ENCODE measurements around the gene TRA2B.

Gene TRA2B

DNA sequence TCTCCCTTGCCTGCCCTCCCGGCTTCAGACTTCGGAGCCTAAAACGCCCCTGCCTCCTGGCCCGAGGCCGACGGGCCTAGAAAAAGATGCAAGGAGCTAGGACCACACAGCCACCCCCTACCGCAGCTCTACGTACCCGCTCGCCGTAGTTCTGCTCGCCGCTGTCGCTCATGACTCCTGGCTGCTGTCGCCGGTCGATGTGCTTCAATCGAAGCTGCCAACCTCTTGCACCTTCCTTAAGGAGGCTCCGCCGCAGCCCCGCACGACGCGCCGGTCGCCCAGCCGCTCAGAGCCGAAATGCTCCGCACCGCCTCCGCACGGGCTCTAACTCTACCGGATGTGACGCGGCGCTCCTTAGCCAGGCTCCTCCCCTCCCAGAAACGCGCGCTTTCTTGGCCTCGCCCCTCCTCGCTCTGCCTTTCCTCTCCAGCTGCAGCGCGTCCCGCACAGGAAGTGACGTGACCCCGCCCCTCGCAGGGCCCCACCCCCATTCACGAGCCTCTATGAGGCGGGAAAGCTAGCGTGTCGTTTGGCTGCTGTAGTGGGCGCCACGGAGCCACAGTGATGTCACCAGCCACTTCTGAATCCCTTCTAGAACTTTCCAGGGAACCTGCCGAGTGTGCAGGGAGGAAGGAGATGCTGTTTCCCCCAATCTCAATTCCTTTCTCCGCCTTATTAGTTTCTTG, at the start of gene TRA2B:
TSS of gene TRA2B (minus strand) at position 326 of the 686 bp plus-strand sequence. CDS start at position 172, 154 bp downstream.
- peak; percentile 98 to 99 (median 99) for DNase-seq

DNA sequence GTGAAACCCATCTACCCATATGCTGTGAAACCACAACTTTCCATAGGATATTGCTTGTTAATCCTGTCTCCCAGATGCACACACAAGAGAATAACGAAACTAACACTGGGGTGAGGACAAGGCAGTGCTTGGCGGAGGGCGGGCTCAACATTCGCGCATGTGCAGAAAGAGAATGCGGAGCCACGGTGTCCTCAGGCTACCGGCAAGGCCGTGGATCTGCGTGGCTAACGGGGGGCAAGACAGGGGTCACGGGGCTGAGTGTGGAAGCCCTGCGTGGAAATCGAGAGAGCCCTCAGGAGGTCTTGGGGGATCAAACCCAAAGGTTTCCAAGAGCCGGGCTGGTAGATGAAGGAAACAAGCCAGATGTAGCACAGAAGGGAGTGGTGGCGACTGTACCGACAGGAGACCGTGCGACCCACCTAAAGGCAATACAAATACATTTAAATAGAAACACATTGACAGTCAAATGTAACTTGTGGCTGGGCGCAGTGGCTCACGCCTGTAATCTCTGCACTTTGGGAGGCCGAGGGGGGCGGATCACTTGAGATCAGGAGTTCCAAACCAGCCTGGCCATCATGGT, 48.5 kb upstream of the TRA2B start:
- no peak for DNase-seq

DNA sequence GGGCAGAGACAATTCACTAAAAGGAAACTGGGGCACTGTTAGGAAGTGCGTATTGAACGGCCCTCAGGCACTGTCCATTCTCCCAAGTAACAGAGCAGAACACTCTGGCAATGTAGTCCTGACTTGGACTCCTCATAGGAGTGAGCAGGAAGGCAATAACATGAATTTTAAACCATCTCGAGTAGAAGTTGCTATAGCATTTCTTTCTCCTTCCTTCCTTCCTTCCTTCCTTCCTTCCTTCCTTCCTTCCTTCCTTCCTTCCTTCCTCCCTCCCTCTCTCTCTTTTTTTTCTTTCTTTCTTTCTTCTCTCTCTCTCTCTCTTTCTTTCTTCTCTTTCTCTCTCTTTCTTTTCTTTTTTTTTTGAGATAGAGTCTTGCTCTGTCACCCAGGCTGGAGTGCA, 46.4 kb upstream of the TRA2B start:
- no peak for DNase-seq

DNA sequence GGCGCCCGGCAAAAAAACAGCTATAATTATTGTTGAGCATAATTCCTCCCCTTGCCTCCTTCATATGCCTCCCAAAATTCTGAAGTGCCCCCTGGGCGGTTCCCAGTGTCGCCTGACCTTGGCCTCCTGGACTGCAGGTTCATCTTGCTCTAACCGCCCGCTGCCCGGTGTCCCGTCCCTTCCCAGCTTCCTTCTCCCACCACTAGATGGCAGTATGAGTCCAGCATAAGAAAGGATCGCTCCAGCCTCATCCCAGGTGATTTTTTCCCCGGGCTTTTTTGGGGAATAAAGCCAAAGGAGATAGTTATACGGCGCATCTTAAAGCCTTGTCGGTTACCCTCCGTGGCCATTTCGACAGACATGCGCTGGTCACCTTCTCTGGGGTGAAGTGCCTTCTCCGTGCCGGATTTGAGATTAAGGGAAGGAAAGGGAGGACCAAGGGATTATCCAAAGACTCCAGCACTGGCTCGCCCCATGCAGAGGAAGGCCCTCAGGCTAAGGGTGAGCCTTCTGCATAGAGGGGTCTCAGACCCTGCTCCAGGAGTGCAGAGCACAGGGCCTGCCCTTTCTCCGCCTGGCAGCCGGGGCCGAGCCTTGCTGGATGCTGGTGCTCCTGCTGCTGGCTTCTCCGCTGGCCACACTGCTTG, 45.8 kb upstream of the TRA2B start:
- peak; percentile 67 to 88 (median 81) for DNase-seq

DNA sequence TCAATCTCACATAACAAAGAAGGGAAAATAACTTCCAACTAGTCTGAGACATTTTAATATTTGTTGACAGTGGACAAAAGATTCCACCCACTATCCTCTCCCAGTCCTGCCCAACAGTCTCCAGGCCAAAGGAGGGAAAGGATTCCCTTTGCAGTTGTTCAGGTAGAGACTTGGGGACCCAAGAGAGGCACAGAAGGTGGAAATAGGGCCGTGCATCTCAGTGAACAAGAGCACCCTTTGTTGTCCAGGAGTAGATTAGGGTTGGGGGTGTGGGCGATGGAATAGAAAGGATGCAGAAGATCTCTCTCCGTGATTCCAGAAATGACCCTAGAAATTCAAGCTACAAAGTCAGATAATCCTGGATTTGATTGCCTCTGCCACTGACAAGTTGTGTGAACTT, 44.8 kb upstream of the TRA2B start:
- no peak for DNase-seq

DNA sequence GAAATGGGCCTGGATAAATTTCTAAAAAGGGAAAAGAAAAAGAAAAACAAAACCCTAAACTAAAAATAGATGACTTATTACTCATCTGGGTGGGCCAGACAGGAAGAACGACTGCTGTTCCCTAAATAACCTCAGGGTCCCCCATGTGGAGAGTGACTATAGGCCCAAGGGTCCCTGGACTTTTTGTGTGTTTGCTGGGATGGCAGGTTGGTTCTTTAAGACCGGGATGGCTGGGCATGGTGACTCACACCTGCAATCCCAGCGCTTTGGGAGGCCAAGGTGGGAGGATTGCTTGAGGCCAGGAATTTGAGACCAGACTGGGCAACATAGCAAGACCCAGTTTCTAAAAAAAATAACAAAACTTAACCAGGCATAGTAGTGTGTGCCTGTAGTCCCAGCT, 43.8 kb upstream of the TRA2B start:
- DNase-seq = no peak

DNA sequence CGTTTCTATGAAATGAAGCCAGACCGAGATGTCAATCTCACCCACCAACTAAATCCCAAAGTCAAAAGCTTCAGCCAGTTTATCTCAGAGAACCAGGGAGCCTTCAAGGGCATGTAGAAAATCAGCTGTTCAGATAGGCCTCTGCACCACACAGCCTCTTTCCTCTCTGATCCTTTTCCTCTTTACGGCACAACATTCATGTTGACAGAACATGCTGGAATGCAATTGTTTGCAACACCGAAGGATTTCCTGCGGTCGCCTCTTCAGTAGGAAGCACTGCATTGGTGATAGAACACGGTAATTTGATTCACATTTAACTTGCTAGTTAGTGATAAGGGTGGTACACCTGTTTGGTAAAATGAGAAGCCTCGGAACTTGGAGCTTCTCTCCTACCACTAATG, 41.9 kb upstream of the TRA2B start:
- no peak for DNase-seq

DNA sequence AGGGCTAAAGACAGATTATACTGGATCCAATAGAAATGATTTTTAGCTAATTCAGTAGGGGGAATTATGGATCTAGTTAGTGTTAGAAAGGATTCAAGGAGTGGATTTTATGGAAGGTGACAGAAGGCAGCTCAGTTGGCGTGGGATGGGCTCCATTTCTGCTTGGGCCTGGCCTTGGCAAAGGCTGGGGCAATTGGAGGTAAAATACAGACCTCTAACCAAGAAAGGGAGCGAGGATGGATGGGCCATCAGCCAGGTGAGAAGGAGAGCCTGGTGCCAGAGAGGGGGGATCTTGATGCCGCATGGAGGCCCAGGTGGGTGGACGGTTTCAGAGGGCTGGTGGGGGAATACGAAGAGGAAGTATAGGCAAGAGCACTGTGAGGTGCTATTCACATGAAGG, 40.7 kb upstream of the TRA2B start:
- DNase-seq = no peak

DNA sequence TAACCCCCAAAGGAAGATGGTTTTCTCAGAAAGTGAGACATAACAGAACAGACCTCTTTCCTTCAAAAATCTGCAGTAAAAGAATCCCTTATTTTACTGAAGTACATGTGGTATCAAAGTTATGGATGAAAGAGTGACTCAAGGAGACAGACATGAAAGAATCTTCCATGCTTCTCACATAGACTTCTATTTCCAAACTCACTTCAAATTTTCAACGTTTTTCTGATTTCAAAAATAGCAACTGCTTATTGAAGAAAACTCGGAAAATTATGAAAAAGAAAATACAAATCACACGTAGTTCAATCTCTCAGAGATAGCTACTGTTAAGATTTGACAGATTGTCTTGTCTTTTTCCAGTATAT, 39.8 kb upstream of the TRA2B start:
- no peak for DNase-seq

DNA sequence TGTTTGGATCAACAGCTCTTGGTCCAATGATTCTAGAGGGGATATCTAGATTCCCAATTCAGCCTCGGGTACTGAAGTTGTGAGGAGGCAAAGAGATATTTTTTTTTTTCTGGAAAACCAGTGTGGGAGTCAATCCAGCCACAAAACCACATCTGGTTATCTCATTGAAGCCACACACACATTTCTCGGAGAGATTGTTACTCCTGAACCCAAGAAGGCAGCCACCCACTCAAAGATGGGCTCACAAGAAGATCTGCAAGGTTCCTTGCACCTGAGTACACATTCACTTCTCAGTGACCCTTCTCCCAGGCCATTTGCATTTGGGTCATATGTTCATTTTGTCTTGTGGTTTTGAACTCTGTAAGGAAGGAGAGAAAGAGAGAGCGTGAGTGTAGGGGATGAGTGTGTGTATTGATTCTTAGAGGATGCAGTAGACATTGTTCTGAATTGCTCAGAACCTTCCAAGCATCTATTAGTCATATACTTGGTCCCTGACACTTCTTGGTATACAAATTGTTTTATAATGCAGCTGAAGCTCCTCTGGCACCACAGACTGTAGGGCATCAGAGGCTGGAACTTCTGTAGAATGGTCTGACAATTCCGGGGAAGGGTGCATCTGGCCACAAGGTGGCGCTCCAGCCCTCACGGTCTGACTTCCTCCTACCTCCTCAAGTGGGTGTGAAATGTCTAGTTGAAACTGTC, 39.3 kb upstream of the TRA2B start:
- peak; percentile 56 to 79 (median 57) for DNase-seq

DNA sequence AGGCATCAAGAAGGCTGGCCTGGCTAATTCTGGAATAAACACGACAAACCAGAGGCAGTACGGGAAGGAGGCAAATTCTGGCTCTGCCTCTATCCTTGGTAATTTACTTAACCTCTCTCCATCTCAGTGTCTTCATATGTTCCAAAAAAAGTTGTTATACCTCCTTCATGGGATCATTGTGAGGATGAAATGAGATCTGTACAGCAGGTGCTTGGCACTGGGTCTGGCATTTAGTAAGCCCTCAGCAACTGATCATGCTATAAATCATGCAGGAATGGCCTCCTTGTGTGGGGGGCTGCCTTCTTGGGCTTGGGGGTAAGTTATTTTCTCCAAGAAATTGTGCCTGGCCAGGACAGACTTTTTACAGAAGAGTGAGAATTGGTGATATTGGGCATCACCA, 38.3 kb upstream of the TRA2B start:
- DNase-seq = no peak

DNA sequence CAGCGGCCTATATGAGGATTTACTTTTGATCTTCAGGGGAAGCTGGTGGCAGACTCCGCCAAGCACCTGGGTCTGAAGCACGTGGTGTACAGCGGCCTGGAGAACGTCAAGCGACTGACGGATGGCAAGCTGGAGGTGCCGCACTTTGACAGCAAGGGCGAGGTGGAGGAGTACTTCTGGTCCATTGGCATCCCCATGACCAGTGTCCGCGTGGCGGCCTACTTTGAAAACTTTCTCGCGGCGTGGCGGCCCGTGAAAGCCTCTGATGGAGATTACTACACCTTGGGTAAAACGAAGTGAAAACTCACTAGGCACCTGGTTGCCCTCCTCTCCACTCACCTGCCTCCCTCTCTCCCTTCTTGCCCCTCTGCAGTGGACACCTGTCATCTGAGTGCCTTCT, 33.8 kb upstream of the TRA2B start:
- no peak for DNase-seq

DNA sequence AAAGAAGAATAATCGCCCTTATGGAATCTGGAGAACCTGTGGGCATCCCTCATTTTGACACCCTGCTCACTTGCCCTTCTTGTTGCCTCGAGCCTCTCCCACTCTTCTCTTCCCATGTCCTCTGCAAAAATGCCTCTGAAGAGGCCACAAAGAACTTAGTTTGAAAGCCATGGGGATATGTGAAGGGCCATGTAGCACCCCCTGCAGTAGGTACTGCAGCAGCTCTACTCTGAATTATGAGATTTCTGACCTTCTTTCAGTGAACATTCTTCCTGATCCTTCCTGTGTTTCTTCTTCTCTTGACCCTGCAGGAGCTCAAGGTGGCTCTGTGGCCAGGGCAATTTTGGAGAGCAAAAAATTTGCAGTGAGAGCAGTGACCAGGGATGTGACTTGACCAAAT, 30.4 kb upstream of the TRA2B start:
- DNase-seq = no peak

DNA sequence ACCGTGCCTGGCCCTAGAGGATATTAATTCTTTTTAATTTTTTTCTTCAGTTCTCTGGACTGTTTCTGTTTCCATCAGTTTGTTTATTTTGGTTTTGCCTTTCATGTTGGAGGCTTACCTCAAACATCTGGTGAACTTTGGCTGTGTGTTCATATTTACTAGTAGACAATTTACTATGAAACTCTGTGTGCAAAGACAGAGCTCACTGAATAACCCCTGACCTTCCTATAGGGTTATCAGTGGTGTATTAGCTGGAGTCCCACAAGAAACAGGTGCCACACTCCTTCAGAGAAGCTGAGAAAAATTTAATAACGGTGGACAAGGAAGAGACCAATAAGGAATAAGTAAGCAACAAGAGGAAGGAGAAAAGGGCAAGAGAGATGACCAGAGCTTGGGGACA, 28.8 kb upstream of the TRA2B start:
- no peak for DNase-seq

DNA sequence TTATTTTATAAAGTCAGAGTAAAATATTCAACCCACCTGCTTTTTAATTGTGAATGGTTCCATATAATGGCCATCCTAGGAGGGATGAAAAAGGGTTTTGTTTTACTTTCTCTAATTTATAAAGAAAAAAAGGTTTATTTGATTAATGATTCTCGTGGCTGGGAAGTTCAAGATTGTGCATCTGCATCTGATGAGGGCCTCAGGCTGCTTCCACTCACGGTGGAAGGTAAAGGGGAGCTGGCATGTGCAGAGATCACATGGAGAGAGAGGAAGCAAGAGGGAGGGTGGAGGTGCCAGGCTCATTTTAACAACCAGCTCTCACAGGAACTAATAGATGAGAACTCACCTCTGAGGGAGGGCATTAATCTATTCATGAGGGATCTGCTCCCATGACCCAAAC, 27.7 kb upstream of the TRA2B start:
- no peak for DNase-seq

DNA sequence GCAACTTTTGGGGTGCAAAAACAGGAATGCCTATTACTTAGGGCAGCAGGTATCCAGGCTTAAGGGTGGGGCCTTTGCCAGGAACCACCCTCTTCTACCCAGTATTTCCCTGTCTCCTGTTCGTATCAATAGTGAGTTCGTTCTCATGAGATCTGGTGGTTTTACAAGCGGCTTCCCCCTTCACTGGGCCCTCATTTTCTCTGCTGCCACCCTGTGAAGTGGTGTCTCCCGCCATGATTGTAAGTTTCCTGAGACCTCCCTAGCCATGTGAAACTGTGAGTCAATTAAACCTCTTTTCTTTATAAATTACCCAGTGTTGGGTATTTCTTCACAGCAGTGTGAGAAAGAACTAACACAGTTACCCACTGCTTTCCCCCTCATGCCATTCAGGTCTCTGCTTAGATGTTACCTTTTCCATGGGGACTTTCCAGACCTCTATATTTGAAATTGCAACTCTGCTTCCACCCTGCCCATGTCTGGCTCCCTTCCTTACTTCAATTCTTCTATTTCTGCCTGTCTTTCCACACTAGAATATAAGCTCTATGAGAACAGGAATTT, 23.9 kb upstream of the TRA2B start:
- DNase-seq = no peak

DNA sequence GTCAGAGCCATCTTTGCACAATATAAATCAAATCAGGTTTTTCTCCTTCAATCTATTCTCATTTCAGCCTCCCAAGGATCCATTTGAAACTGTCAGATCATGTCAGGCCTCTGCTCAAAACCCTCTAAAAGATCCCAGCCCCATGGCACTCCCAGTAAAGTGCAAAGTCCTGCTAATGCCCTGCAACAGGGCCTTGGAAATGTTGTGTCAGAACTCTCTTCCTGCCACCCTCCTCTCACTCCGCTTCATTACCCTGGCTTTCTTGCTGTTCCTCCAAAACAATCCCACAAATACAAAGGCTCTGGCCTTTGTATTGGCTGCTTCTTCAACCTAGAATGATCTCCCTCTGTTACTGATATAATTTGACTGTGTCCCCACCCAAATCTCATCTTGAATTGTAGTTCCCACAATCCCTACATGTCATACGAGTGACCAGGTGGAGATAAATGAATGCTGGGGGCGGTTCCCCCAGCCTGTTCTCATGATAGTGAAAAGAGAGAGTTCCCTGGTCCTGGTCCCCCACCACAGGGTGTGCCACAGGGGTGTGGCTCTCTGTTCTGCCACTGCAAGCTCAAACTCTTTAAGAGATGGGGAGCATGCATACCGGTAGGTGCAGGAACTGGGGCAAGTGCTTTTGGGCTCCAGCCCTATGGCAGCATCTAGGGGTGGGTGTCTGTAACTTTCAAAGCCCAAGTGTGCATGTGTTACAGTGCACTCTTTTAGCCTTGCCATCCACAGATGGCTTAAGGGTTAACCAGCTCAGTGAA, 22.9 kb upstream of the TRA2B start:
- DNase-seq = no peak

DNA sequence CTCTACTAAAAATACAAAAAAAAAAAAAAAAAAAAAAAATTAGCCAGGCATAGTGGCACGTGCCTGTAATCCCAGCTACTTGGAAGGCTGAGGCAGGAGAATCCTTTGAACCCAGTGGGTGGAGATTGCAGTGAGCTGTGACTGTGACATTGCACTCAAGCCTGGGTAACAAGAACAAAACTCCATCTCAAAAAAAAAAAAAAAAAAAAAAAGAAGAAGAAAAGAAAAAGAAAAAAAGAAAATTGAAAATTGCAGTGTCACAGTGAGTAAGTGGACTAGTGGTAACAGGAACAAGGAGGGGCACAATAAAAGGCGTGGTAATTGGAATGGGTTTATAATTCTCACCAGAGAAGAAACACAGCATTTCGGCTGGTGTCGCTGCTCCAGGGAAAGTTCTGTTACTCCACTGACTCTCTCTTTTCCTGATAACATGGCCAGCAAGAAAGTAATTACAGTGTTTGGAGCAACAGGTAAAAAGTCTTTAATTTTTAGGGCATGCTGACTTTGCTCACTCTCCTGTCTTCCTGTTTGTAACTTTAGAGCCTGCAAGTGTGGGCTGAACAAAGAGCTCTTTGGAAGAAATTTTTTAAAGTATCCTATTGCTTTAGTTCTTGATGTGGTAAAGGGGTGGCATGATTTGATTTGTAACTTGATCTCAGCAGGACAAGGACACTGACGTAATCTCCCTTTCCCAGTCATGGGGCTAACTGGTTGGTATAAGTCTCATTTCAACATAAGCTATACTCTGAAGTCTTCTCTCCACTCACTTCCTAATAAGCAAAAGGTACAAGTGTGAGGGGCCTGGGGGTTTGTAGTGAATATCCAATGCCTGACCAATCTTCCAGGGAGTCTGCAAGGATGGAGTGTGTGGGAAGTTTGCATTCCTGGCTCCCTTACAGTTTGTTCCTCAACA, 22.1 kb upstream of the TRA2B start:
- DNase-seq = peak in 1 of 3 experiments; percentile 22

DNA sequence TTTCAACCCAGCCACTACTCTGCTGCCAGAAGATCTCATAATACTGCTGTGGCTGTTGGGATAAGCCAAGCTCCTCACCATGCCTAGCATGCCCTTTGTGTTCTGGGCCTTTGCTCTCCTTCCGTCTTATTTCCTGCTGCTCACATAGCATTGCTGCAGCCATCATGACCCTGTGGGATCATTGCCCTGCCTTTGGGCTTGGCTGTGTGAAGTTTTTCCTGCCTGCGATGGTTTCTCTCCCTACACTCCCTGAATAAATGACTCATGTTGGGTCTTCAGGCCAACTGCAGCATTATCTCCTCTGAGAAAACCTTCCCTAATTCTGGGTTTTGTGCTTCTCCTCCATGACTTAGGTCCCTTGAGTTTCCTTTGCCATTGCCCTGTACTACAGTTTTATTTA, 20.8 kb upstream of the TRA2B start:
- no peak for DNase-seq

DNA sequence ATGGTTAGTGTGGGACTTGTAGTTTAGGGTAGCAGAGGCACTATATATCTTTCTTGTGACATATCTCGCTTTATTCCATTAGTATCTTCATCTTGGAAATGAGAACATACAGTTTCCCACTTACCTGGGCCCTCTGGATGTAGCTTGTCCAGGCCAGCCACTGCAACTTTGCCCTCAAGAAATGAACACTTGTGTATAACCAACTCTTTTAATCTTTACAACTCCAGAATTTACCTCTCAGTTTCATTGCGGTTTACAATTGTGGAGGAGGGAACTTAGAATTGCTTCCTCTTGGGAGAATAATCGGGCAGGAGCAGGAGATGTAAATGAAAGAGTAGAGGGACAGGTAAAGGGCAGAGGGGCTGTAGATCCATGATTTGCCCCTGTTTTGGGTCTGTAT, 18.4 kb upstream of the TRA2B start:
- DNase-seq = no peak

DNA sequence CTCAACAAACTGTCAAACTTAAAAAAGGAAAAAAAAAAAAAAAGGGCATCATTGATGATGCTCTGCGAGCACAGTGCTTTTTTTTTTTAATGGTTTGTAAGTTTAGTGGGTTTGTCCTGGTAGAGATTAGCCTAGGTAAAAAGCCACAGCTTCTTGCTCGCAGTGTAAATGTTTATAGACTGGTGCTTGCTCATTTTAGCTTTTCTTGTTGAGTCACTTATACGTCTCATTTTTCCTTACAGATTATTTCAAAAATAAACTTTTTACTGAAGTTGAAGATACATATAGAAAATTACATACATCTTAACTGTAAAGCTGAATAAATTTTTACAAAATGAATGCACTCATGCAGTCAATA, 16.5 kb upstream of the TRA2B start:
- DNase-seq = no peak

DNA sequence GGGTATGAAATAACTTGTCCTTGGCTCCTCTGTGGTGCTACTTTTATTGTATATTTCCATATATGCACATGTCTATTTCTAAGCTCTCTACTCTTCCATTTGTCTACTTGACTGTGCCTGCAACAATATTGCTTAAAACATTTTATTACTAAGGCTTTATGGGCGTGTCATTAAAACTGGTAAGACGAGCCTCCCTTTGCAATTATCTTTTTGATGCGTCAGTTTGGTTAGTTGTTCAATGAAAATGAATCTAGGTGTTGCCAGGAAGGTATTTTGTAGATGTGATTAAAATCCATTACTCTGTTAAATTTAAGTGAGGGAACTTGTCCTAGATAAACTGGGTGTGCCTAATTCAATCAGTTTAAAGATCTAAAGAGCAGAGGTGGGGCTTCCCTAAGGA, 12.9 kb upstream of the TRA2B start:
- DNase-seq = no peak
